ENCODE measurements around the gene HOXB1.

Gene HOXB1

DNA sequence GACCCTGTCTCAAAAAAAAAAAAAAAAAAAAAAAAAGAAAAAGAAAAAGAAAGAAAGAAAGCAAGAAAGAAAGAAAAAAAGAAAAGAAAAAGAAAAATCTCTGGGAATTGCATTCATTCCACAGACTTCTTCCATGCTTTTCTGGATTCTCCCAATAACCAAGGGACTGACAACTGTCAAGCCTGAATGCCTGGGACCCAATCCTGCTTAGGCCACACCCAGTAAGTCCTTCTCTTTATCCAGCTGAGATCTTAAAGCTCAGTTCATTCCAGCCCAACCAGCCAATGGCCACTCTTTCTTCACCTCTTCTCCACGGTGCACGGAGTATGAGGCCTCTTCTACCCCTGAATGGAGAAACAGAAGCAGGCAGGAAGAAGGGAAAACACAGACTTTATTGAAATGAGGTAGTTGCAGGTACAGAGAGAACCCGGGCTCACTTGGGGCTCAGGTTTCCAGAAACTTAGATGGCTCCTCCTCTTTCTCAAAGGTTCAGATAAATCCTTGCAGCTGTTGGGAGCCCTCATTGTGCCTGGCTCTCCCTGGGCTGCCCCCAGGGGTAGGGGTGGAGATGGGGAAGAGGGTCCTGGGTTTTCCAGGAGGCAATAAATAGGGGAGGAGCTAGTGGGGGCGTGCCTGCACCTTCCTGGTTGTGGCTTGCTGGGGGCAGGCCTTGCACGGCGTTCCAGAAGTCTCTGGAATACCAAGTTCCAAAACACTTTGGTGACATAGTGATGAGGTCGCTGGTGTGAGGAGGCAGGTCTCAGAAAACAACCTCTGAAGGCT lies 2.5 kb downstream of the HOXB1 start:
- Histone ChIP-seq H3K27me3 (ENCODE audit: insufficient read depth, poor library complexity, severe bottlenecking) (no peaks in the 10 kb centered on the region), H3K4me1 (ENCODE audit: insufficient read depth, poor library complexity, severe bottlenecking) (no peaks in the 10 kb centered on the region), H3K4me3 (ENCODE audit: severe bottlenecking) (no peak overlapping the region), H3K27ac (ENCODE audit: poor library complexity, severe bottlenecking) (no peak overlapping the region), H3K36me3 (ENCODE audit: low read depth) (no peaks in the 10 kb centered on the region), H3K9me3 (ENCODE audit: severe bottlenecking) (no peaks in the 10 kb centered on the region)
- ATAC-seq (ENCODE audit: low read depth): no peak
- no peak for DNase-seq (ENCODE audit: low spot score)
- TF ChIP-seq CTCF (IDR thresholded peaks at IDR 0.05; ENCODE audit: poor library complexity, severe bottlenecking): no peak

GRCh38 chr17:48527547-48527932 lies 3.3 kb downstream of the HOXB1 start:
- no peak overlapping the region for H3K4me3 ChIP-seq (ENCODE audit: severe bottlenecking)
- TF ChIP-seq CTCF (IDR thresholded peaks at IDR 0.05; ENCODE audit: poor library complexity, severe bottlenecking): no peak
- ATAC-seq (ENCODE audit: low read depth) (no peak), DNase-seq (ENCODE audit: low spot score) (peak; percentile 58)
- H3K9me3 ChIP-seq (ENCODE audit: severe bottlenecking): no peaks in the 10 kb centered on the region
- H3K36me3 ChIP-seq (ENCODE audit: low read depth): no peaks in the 10 kb centered on the region
- no peaks in the 10 kb centered on the region for H3K4me1 ChIP-seq (ENCODE audit: insufficient read depth, poor library complexity, severe bottlenecking)
- no peaks in the 10 kb centered on the region for H3K27me3 ChIP-seq (ENCODE audit: insufficient read depth, poor library complexity, severe bottlenecking)
- no peak overlapping the region for H3K27ac ChIP-seq (ENCODE audit: poor library complexity, severe bottlenecking)

DNA sequence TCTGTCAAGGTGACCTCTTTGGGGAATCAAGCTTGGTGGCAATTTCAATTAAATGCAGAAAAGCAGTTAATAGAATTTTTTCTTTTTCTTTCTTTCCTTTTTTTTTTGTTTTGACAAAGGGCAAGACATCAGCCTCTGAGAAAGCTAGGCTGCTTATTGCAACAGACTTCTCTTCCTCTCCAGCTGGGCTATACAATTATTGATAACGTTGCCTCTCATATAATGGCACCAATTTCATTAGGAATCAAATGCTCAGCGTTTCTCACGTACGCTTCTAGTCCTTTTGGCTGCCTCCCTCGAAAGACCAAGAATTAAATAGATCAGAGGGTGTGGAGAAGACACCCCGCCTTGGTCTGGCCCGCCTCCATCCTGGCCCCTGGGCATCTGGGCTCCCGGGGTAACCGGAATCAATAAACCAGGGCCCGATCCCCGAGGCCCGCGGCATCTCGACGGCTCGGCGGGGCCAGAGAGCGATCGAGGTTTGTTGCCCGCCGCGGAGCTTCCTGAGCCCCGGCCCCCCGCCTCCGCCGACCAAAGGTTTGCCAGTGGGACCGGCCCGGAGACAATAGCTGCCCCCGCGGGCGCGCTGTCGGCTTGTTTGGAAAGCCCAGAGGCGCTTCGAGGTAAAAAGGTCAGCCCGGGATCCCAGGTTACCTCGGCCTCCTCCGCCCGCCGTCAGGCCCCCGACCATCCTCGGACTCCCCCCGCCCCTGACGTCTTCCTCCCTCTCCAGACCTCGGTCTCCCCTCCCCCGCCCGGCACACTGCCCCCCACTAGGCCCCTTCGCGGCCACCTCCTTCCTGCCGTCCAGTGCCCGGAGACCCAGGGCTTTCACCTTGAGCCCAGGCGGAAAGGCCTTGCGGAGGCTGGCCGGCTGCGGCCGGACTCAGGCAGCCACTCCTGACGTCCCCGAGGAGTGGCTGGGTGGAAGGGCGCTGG lies 3.9 kb downstream of the HOXB1 start:
- H3K27me3 ChIP-seq (ENCODE audit: insufficient read depth, poor library complexity, severe bottlenecking): no peaks in the 10 kb centered on the region
- ATAC-seq (ENCODE audit: low read depth) (no peak), DNase-seq (ENCODE audit: low spot score) (peak; percentile 45)
- no peak overlapping the region for H3K27ac ChIP-seq (ENCODE audit: poor library complexity, severe bottlenecking)
- TF ChIP-seq CTCF (IDR thresholded peaks at IDR 0.05; ENCODE audit: poor library complexity, severe bottlenecking): no peak
- H3K4me3 ChIP-seq (ENCODE audit: severe bottlenecking): no peak overlapping the region
- H3K36me3 ChIP-seq (ENCODE audit: low read depth): no peaks in the 10 kb centered on the region
- no peaks in the 10 kb centered on the region for H3K4me1 ChIP-seq (ENCODE audit: insufficient read depth, poor library complexity, severe bottlenecking)
- H3K9me3 ChIP-seq (ENCODE audit: severe bottlenecking): no peaks in the 10 kb centered on the region

DNA sequence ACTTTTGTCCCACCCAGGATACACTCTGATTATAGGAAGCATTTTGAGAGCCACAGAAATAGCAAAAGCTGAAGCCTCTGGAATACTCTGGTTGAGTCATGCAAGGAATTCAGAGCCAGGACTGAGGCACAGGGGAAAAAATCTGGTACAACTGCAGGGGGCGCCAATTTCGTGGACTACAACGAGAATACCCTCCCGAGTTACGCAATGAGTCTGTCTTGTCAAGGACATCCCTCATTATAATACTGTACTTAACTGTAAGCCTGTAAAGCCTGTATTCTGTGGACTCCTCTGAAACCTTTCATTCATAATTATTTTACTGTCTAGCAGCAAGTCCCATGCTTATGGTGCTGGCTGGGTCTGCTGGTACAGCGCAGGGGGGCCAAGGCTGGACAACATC lies 7.8 kb downstream of the HOXB1 start:
- ATAC-seq (ENCODE audit: low read depth): no peak
- TF ChIP-seq CTCF (IDR thresholded peaks at IDR 0.05; ENCODE audit: poor library complexity, severe bottlenecking): no peak
- no peaks in the 10 kb centered on the region for H3K27me3 ChIP-seq (ENCODE audit: insufficient read depth, poor library complexity, severe bottlenecking)

More for the DNA sequence above, 7.8 kb downstream of the HOXB1 start:
- no peaks in the 10 kb centered on the region for H3K4me1 ChIP-seq (ENCODE audit: insufficient read depth, poor library complexity, severe bottlenecking)
- H3K36me3 ChIP-seq (ENCODE audit: low read depth): no peaks in the 10 kb centered on the region
- no peaks in the 10 kb centered on the region for H3K9me3 ChIP-seq (ENCODE audit: severe bottlenecking)
- no peak for DNase-seq (ENCODE audit: low spot score)
- no peak overlapping the region for H3K27ac ChIP-seq (ENCODE audit: poor library complexity, severe bottlenecking)
- H3K4me3 ChIP-seq (ENCODE audit: severe bottlenecking): no peak overlapping the region
